Measurements from ENCODE around the gene USP32.

The USP32 gene

DNA sequence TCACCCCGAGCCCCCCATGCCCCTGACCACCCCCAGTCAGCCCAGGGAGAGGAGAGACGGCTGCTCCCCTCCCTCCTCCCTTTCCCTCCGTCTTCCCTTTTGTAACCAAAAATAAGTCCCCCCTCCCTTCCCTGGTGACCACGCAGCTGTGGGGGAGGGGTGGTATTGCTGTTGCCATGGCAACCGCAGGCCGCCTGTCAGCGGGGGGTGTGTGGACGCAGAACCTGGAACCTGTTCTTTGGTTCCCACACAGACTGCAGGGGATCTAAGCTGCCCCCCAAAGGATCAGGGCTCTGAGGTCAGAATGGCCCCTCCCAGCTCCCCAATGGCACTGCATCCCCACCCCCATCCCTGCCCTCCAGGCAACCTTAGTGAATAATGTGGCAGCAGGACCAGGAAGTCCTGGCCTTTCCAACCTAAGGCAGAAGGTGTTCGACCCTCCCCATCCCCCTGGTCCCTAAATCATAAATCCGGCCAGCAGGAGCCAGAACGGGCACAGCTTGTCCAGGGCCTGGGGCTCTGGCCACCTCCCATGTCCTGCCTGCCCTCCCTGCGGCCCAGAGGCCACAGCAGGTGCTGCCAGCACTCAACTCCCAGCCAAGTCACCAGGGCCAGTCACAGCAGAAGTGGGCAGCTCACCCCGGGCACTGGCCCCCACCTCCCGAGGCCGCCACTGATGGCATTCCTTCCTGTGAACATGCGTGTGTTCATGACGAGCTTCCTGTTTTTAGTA lies 230.2 kb downstream of the USP32 start:
- Histone ChIP-seq H3F3A (ENCODE audit: low read depth) (peaks cover 4% of the 10 kb centered on the region; the same call in 1 of the 2 replicates), H3K4me2 (ENCODE audit: low read depth, low read length, poor library complexity, severe bottlenecking) (no peak overlapping the region), H3K4me3 (ENCODE audit: low read length, poor library complexity, severe bottlenecking) (no peak overlapping the region), H4K20me1 (ENCODE audit: insufficient read depth, low read length, poor library complexity, severe bottlenecking) (no peaks in the 10 kb centered on the region), H3K9me3 (ENCODE audit: insufficient read depth, low read depth, low read length) (no peaks in the 10 kb centered on the region), H3K4me1 (ENCODE audit: insufficient read depth, low read length, poor library complexity, severe bottlenecking) (peaks cover 31% of the 10 kb centered on the region), H3K36me3 (ENCODE audit: insufficient read depth, low read length) (no peaks in the 10 kb centered on the region), H3K79me2 (ENCODE audit: insufficient read depth, low read length) (no peaks in the 10 kb centered on the region), H3K9me2 (replicated peaks; ENCODE audit: low read depth, low read length) (no peaks in the 10 kb centered on the region), H2AFZ (ENCODE audit: low read length) (no peak overlapping the region; the same call in 1 of the 2 replicates), H3K27me3 (ENCODE audit: insufficient read depth, low read length, poor library complexity, severe bottlenecking) (no peaks in the 10 kb centered on the region), H3K9ac (ENCODE audit: low read depth, low read length, poor library complexity, severe bottlenecking) (no peak overlapping the region)
- TF ChIP-seq EZH2phosphoT487 (IDR thresholded peaks at IDR 0.05; ENCODE audit: borderline replicate concordance), result no peak
- TF ChIP-seq, protein P1, sequence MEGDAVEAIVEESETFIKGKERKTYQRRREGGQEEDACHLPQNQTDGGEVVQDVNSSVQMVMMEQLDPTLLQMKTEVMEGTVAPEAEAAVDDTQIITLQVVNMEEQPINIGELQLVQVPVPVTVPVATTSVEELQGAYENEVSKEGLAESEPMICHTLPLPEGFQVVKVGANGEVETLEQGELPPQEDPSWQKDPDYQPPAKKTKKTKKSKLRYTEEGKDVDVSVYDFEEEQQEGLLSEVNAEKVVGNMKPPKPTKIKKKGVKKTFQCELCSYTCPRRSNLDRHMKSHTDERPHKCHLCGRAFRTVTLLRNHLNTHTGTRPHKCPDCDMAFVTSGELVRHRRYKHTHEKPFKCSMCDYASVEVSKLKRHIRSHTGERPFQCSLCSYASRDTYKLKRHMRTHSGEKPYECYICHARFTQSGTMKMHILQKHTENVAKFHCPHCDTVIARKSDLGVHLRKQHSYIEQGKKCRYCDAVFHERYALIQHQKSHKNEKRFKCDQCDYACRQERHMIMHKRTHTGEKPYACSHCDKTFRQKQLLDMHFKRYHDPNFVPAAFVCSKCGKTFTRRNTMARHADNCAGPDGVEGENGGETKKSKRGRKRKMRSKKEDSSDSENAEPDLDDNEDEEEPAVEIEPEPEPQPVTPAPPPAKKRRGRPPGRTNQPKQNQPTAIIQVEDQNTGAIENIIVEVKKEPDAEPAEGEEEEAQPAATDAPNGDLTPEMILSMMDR (conservative IDR thresholded peaks at IDR 0.05; ENCODE audit: low read length), result no peak

DNA sequence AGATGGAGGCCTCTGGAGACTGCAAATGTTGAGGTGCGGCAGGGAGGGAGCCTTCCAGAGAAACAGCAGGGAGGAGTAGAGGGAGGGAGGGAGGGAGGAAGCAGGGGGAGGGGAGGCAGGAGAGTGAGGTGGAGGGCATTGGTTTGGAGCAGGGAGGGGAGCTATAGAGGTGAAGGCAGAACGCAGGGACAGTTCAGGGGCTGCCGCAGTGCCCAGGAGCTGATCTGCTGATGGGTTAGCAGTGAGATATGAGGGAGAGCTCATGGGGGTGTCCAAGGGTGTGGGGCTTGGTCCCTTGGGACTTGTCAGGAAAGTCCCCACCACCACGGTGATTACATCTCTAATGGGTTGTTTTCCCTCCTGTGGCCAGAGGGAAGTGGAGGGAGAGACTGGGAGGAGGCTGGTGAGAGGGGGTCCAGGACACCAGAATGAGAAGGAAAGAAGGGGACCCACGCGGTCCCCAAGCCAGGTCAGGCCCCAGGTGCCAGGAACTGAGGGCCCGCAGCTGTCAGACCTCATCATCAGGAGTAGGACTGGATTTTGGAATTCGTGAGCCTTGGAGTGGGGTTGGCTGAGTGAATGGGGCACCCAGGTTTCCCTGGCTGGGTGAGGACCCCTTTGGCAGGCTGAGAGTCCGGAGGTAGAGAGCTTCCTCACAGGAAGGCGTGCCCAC lies 231.0 kb downstream of the USP32 start:
- Histone ChIP-seq H3K27me3 (ENCODE audit: insufficient read depth, low read length, poor library complexity, severe bottlenecking) (no peaks in the 10 kb centered on the region), H2AFZ (ENCODE audit: low read length) (no peak overlapping the region), H3K36me3 (ENCODE audit: insufficient read depth, low read length) (no peaks in the 10 kb centered on the region), H3F3A (ENCODE audit: low read depth) (0 out of 2 replicates have a peak, but pooled peaks cover under 1% of the 10 kb centered on the region), H3K4me1 (ENCODE audit: insufficient read depth, low read length, poor library complexity, severe bottlenecking) (peaks cover 27% of the 10 kb centered on the region), H3K4me3 (ENCODE audit: low read length, poor library complexity, severe bottlenecking) (no peak overlapping the region), H3K79me2 (ENCODE audit: insufficient read depth, low read length) (no peaks in the 10 kb centered on the region), H3K9me3 (ENCODE audit: insufficient read depth, low read depth, low read length) (no peaks in the 10 kb centered on the region), H4K20me1 (ENCODE audit: insufficient read depth, low read length, poor library complexity, severe bottlenecking) (no peaks in the 10 kb centered on the region), H3K9me2 (replicated peaks; ENCODE audit: low read depth, low read length) (no peaks in the 10 kb centered on the region), H3K9ac (ENCODE audit: low read depth, low read length, poor library complexity, severe bottlenecking) (no peak overlapping the region), H3K4me2 (ENCODE audit: low read depth, low read length, poor library complexity, severe bottlenecking) (no peak overlapping the region)
- no peak for TF ChIP-seq EZH2phosphoT487 (IDR thresholded peaks at IDR 0.05; ENCODE audit: borderline replicate concordance)
- TF ChIP-seq, protein P1 (conservative IDR thresholded peaks at IDR 0.05; ENCODE audit: low read length), result no peak

DNA sequence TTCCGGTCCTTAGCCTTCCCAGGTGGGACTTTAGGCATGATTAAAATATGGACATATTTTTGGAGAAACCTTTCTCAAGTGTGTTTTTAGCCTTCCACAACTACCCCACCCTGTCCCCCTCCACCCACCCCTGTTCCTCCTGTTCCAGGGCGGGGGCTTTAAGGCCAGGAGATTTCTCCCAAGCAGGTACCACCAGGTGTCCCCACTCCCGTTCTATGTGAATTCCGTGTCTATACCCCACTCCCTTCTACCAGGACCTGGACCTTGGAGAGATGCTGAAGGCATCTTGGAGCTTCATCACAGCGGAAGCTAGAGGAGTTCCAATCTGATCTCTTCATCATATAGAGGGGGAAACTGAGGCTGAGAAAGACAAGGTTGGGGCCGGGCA lies 232.5 kb downstream of the USP32 start:
- no peaks in the 10 kb centered on the region for H3K79me2 ChIP-seq (ENCODE audit: insufficient read depth, low read length)

More for the DNA sequence above, 232.5 kb downstream of the USP32 start:
- no peak overlapping the region for H3K9ac ChIP-seq (ENCODE audit: low read depth, low read length, poor library complexity, severe bottlenecking)
- H4K20me1 ChIP-seq (ENCODE audit: insufficient read depth, low read length, poor library complexity, severe bottlenecking), result no peaks in the 10 kb centered on the region
- no peaks in the 10 kb centered on the region for H3K9me2 ChIP-seq (replicated peaks; ENCODE audit: low read depth, low read length)
- H3K27me3 ChIP-seq (ENCODE audit: insufficient read depth, low read length, poor library complexity, severe bottlenecking), result no peaks in the 10 kb centered on the region
- H3K4me1 ChIP-seq (ENCODE audit: insufficient read depth, low read length, poor library complexity, severe bottlenecking), result peaks cover 17% of the 10 kb centered on the region
- no peak overlapping the region for H3K4me3 ChIP-seq (ENCODE audit: low read length, poor library complexity, severe bottlenecking)
- H2AFZ ChIP-seq (ENCODE audit: low read length), result no peak overlapping the region
- H3K36me3 ChIP-seq (ENCODE audit: insufficient read depth, low read length), result no peaks in the 10 kb centered on the region
- no peaks in the 10 kb centered on the region for H3F3A ChIP-seq (ENCODE audit: low read depth)
- no peak overlapping the region for H3K4me2 ChIP-seq (ENCODE audit: low read depth, low read length, poor library complexity, severe bottlenecking)
- H3K9me3 ChIP-seq (ENCODE audit: insufficient read depth, low read depth, low read length), result no peaks in the 10 kb centered on the region
- no peak for TF ChIP-seq EZH2phosphoT487 (IDR thresholded peaks at IDR 0.05; ENCODE audit: borderline replicate concordance)
- TF ChIP-seq, protein P1 (conservative IDR thresholded peaks at IDR 0.05; ENCODE audit: low read length), result no peak

All from Loucy (cell line).